MM.1S (cell line): ENCODE data around the gene ATP4A.

Experiments used
- DNase-seq: peaks from one replicate; pipeline ENCODE4 v3.0.0-alpha.2; 2015
- H2AFZ ChIP-seq: fragments of 300-600 bp; sonication (generic); 2 replicates; pipeline ENCODE4 v1.6.0; 2016; ENCODE audit warnings: antibody characterized with exemption, low read length
- H3F3A ChIP-seq: fragments of 300-600 bp; sonication (generic); 2 replicates; pipeline ENCODE4 v1.6.1; 2016; ENCODE audit warnings: mild to moderate bottlenecking, antibody characterized with exemption, low read length, moderate library complexity, mixed read lengths; ENCODE audit not compliant: insufficient read depth
- H3K27ac ChIP-seq: fragments of 300-600 bp; sonication (generic); 2 replicates; pipeline ENCODE4 v1.5.1; 2016; ENCODE audit warnings: mild to moderate bottlenecking, low read length
- H3K27me3 ChIP-seq: fragments of 300-600 bp; sonication (generic); replicated peaks from 2 replicates; pipeline ENCODE4 v1.6.0; 2016; ENCODE audit warnings: low read length; ENCODE audit not compliant: insufficient read depth
- H3K36me3 ChIP-seq: fragments of 300-600 bp; sonication (generic); replicated peaks from 2 replicates; pipeline ENCODE4 v1.6.1; 2016; ENCODE audit warnings: mild to moderate bottlenecking, low read length, mixed read lengths; ENCODE audit not compliant: insufficient read depth
- H3K4me1 ChIP-seq: fragments of 300-600 bp; sonication (generic); 2 replicates; pipeline ENCODE4 v1.6.1; 2016; ENCODE audit warnings: low read length, mixed read lengths
- H3K4me2 ChIP-seq: fragments of 300-600 bp; sonication (generic); 2 replicates; pipeline ENCODE4 v1.6.0; 2016; ENCODE audit warnings: low read depth, low read length
- H3K4me3 ChIP-seq: fragments of 300-600 bp; sonication (generic); 2 replicates; pipeline ENCODE4 v1.5.1; 2016; ENCODE audit warnings: low read length, mixed read lengths
- H3K79me2 ChIP-seq: fragments of 300-600 bp; sonication (generic); 2 replicates; pipeline ENCODE4 v1.6.1; 2016; ENCODE audit warnings: mixed run types, low read length, mixed read lengths
- H3K9ac ChIP-seq: fragments of 300-600 bp; sonication (generic); 2 replicates; pipeline ENCODE4 v1.6.1; 2016; ENCODE audit warnings: low read length, mixed read lengths
- H3K9me2 ChIP-seq: fragments of 300-600 bp; sonication (generic); replicated peaks from 2 replicates; pipeline ENCODE4 v1.6.1; 2016; ENCODE audit warnings: mild to moderate bottlenecking, low read length, mixed read lengths; ENCODE audit not compliant: insufficient read depth
- H3K9me3 ChIP-seq: fragments of 300-600 bp; sonication (generic); replicated peaks from 2 replicates; pipeline ENCODE4 v1.6.1; 2016; ENCODE audit warnings: mild to moderate bottlenecking, low read length, mixed read lengths; ENCODE audit not compliant: insufficient read depth
- H4K20me1 ChIP-seq: fragments of 300-600 bp; sonication (generic); 2 replicates; pipeline ENCODE4 v1.6.1; 2016; ENCODE audit warnings: mild to moderate bottlenecking, low read length, moderate library complexity, mixed read lengths; ENCODE audit not compliant: insufficient read depth
- CTCF ChIP-seq: fragments of 300-600 bp; sonication (generic); IDR thresholded peaks from 2 replicates; pipeline ENCODE4 v1.5.1; 2016; ENCODE audit warnings: antibody characterized with exemption, low read length, mixed read lengths
- EZH2 ChIP-seq: fragments of 300-600 bp; sonication (generic); optimal IDR thresholded peaks from 2 replicates; pipeline ENCODE3; 2017; ENCODE audit warnings: low read depth, mild to moderate bottlenecking, antibody characterized with exemption, low read length, mixed read lengths
- EZH2phosphoT487 ChIP-seq: fragments of 300-600 bp; sonication (generic); IDR thresholded peaks from 2 replicates; pipeline ENCODE4 v1.6.1; 2018; ENCODE audit warnings: antibody characterized with exemption, low read length

ATP4A gene

GRCh38 chr19:35508129-35508528 lies 55.3 kb downstream of the ATP4A start:
- H3K4me2 ChIP-seq, result no peak overlapping the region
- H3K4me3 ChIP-seq, result no peak overlapping the region

GRCh38 chr19:35507561-35507960 lies 55.9 kb downstream of the ATP4A start:
- Histone ChIP-seq H3K9me3 (no peaks in the 10 kb centered on the region), H3K4me2 (peak overlapping the region; percentile 35), H4K20me1 (no peaks in the 10 kb centered on the region), H3F3A (no peaks in the 10 kb centered on the region), H3K36me3 (no peaks in the 10 kb centered on the region), H3K4me1 (peaks cover 7% of the 10 kb centered on the region), H3K9ac (no peak overlapping the region), H3K27me3 (peaks cover 97% of the 10 kb centered on the region), H2AFZ (no peak overlapping the region), H3K79me2 (no peaks in the 10 kb centered on the region), H3K4me3 (no peak overlapping the region), H3K9me2 (no peaks in the 10 kb centered on the region), H3K27ac (no peak overlapping the region)
- no peak for DNase-seq
- TF ChIP-seq EZH2 (no peak), CTCF (no peak), EZH2phosphoT487 (no peak)

More at GRCh38 chr19:35508129-35508528, 55.3 kb downstream of the ATP4A start:
- TF ChIP-seq CTCF, result no peak
- peak; percentile 72 for TF ChIP-seq EZH2
- TF ChIP-seq EZH2phosphoT487, result no peak
- Histone ChIP-seq H3K9me2 (no peaks in the 10 kb centered on the region), H3K9ac (no peak overlapping the region), H3K9me3 (no peaks in the 10 kb centered on the region), H3K79me2 (no peaks in the 10 kb centered on the region), H3K27me3 (peaks cover 97% of the 10 kb centered on the region), H4K20me1 (no peaks in the 10 kb centered on the region), H3K4me1 (peaks cover 7% of the 10 kb centered on the region), H2AFZ (no peak overlapping the region), H3F3A (no peaks in the 10 kb centered on the region), H3K27ac (no peak overlapping the region), H3K36me3 (no peaks in the 10 kb centered on the region)
- DNase-seq, result no peak

- DNase-seq, result no peak
- Histone ChIP-seq H4K20me1 (no peaks in the 10 kb centered on the region), H3K9ac (no peak overlapping the region), H2AFZ (no peak overlapping the region), H3K79me2 (no peaks in the 10 kb centered on the region), H3K9me3 (no peaks in the 10 kb centered on the region), H3K4me1 (peaks cover 7% of the 10 kb centered on the region), H3K4me2 (no peak overlapping the region), H3K36me3 (no peaks in the 10 kb centered on the region), H3F3A (no peaks in the 10 kb centered on the region), H3K4me3 (no peak overlapping the region), H3K9me2 (no peaks in the 10 kb centered on the region), H3K27me3 (peaks cover 98% of the 10 kb centered on the region), H3K27ac (no peak overlapping the region)
- no peak for TF ChIP-seq EZH2phosphoT487
- no peak for TF ChIP-seq EZH2
- no peak for TF ChIP-seq CTCF
Observed at GRCh38 chr19:35506011-35506410, 57.4 kb downstream of the ATP4A start.

- no peaks in the 10 kb centered on the region for H3K9me2 ChIP-seq
- DNase-seq, result no peak
- no peak overlapping the region for H3K4me2 ChIP-seq
- no peaks in the 10 kb centered on the region for H3F3A ChIP-seq
- H3K36me3 ChIP-seq, result no peaks in the 10 kb centered on the region
- no peak overlapping the region for H3K27ac ChIP-seq
- H3K79me2 ChIP-seq, result no peaks in the 10 kb centered on the region
- H3K4me3 ChIP-seq, result no peak overlapping the region
- no peak overlapping the region for H3K9ac ChIP-seq
- no peak overlapping the region for H2AFZ ChIP-seq
- no peaks in the 10 kb centered on the region for H4K20me1 ChIP-seq
- no peaks in the 10 kb centered on the region for H3K9me3 ChIP-seq
- H3K4me1 ChIP-seq, result peaks cover 7% of the 10 kb centered on the region
- peaks cover 98% of the 10 kb centered on the region for H3K27me3 ChIP-seq
- TF ChIP-seq EZH2phosphoT487 (no peak), EZH2 (no peak), CTCF (no peak)
Observed at GRCh38 chr19:35502751-35503150, 60.7 kb downstream of the ATP4A start.
